ENCODE measurements around the gene VRK1.

The VRK1 gene

DNA sequence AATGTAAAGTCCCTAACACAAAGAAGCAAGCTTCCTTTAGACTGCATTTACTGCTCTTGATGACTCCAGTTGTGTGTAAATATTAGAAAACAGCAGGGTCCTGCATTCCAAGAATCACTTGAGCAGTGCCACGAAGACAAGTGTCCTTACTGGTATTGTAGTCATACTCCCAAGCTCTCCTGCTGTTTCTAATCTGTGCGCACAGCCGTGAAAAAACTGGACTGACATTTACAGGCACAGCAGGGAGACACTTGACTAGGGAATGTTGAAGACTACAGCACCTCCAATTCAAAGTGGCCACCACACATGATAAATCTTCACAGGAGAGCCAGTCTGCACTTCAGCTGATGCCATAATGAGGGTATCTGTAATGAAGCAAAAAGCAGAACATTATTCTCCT lies 91.4 kb downstream of the VRK1 start:
- DNase-seq, result no peak

DNA sequence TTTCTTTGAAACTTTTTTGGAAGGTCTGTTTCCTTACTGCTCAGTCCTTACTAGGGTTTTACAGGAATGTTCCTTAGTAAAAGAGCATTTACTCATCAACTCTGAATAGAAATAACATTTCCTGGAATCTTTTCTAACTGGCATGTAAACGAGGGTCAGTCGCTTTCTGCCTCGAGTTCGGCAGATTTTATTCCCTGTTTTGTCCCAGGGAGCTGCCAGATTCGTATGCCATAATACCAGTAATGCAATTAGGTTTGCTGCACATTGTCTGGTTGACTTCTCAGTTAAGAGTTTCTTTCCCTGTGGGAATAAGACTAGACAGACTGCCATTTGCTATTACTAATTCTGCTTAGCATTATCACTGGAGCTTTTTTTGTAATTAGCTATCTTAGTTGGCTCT lies 91.9 kb downstream of the VRK1 start:
- DNase-seq, result no peak

DNA sequence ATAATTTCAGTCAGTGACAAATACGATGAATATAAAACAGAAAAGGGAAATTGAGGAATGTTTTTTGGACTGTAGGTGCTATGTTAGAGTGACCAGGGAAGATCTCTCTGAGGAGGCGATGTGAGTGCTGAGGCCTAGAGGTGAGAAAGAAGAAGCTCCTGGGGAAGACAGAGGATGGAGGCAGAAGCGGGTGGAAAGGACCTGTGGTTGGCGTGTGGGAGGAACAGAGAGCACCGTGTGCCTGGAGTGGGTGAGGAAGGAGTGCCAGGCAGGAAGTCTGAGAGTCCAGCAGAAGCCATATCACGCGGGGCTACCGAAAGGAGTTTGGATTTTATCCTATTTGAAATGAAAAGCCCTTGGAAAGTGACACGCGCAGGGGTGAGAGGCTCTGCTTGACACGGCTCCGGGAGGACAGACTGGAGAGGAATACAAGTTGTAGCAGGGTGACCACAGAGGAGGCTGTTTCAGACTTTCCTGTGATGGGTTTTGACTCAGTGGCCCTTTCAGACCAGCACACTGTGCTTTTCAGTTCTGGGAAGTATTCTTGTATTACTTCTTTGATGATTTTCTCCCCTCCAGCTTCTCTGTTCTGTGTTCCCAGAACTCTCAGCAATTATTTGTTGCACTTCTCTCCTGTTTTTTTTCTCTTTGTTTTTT lies 96.9 kb downstream of the VRK1 start:
- no peak for DNase-seq

DNA sequence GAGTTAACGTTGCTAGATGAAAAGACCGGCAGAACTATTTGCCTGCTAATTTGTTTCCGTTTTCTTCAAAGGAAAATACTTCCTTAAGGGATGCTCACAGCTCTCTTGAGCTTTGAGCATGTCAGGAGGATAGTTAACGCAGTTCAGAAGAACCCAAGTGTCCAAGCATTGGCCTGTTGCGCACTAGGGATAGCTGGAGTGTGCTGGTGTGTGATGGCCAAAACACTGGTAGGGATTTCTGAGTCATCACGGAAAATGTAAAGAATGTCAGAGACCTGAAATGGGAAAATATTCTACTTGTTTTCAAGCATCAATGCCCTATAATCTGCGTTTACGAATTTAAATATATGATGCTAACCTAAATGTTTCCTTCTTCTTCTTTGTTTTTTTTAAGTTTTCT lies 97.8 kb downstream of the VRK1 start:
- peak; percentile 12 for DNase-seq

DNA sequence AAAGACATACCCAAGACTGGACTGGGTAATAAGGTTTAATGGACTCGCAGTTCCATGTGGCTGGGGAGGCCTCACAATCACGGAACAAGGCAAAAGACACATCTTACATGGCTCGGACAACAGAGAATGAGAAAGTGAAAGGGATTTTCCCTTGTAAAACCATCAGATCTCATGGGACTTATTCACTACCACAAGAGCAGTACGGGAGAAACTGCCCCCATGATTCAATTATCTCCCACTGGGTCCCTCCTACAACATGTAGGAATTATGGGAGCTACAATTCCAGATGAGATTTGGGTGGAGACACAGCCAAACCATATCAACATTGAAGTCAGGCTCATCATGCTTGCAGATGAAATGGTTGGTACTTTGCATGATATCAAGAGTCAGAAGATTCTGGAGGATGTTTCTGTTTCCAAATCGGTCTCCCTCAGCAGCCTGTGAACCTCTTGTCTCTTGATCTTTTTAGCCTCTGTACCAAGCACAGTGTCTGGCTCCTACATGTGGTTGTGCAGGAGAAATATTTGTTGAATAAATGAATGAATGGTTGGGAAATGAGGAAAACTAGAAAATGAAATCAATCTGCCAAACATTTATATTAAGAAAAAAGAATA lies 98.6 kb downstream of the VRK1 start:
- no peak for DNase-seq

DNA sequence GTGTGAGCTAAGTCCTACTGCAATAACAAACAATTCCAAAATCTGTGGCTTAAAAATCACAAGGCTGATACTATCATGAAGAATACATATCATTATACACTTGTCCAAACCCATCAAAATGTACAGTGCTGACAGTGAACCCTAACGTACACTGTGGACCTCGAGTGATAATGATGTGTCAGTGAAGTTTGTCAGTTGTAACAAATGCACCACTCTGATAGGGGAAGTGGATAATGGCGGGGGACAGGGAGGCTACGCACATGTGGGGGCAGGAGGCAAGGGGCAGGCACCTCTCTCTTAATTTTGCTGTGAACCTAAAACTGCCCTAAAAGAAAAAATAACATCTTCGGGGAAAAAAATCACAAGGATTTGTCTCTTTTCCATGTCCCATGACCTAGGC lies 100.0 kb downstream of the VRK1 start:
- DNase-seq, result no peak

DNA sequence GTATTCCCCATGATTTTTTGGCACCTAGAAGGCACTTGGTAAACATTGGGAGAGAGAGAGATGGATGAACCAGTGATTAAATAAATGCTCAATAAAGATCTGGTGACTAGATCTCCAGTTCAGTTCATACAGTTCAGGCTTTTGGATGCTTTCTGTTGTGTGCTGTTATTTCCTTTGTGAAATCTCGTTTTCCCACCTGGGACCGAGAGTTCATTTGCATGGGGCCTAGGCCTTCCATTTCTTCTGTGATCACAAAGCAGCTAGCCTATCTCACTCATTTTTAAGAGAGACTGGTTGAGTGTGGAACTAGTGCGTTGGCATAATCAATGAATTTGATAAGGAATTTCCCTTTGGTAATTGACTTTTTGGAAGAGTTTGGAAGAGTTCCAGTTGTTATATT lies 104.0 kb downstream of the VRK1 start:
- no peak for DNase-seq

DNA sequence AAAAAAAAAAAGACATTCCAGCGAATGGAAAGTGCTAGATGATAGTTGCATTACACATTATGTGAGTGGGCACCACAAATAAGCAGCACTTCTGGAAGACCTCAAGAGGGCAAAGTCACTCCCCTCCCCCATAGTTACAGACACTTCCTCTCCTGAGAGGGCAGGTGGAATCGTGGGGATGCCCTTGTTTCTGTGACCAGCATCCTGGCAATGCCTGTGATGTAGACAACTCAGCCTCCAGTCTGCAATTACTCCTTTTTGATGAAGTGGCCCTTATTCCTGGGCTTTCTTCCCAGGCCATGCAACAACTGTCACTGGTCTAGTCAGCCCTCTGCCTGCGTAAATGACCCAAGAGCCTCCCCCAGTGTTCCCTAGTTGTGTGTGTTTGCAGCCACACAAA lies 104.8 kb downstream of the VRK1 start:
- DNase-seq, result no peak

DNA sequence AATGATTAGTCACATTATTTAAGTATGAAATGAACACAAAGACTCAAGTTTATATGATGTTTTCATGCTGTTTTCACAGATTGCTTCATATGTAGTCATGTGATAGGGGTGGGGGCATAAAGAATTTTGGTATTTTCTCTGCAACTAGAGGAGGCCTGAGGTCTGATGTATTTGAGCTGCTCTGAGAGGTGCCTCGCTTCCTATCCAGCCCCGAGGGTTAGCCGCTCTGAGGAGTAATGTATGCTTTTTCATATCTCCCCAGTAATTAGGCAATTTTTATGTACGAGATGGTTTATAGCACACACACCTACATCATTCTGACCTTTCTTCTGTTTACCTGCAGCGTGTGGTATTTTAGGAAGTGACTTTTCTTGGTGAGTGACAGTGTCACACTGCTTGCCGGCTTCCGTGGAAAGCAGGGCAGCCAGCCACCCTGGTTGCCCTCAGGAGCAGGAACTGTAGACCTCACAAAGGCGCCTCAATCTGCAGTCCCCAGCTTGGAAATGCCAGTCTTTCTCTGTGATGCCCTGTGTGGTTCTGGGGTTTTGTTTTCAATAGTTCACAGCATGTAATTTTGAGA lies 106.4 kb downstream of the VRK1 start:
- DNase-seq, result no peak

DNA sequence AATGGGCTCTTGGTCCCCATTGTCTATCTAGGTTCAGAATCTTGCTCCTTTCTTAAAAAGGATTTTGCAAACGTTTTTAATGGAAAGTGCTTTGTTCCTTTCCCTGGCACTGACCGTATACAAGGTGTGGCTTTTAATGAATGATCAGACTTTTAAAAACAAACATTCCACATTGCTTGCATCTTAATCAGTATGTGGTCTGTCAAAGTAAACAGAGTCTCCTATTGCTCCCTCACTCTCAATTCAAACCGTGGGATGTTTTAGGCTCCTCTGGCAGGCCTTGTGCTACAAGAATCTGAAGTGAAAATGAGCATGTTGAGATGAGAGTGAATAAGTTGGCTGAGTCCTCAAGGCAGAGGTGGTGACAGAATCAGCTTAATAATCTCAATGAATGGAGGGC lies 107.0 kb downstream of the VRK1 start:
- no peak for DNase-seq

DNA sequence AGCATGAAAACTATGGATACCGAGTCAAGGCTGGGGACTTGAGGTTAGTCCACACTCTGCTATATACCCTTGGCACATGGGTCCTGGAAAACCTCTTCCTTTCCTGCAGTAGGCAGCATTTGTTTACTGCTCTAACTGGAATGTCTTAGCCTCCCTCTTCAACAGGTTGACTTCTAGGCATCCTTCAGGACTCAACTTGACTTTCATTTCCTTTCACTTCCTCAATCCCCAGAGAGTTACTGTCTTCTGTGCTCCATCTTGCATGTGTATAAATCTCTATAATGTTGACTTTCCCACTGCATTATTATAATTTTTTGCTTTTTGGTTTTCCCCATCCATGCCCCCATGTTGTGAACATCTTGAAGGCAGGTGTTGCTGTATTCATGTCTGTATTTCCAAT lies 107.9 kb downstream of the VRK1 start:
- DNase-seq, result no peak

DNA sequence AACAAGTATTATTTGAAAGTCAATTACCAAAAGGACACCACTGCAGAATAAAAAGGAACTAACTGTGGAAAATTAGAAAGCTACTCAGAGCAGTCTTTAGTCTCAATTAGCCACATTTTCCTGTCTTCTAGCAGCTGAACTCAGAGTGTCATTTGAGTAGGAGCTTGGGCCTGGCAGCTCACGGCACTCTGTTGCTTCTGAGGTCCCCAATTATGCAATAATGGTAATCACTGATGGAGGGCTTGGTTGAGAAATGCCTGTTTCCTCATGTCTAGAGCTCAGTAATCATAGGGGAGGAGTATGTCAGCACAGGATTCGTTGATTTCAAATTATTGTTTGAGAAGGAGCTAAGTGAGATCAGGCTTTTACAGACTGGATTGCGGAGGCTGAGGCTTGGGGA lies 108.6 kb downstream of the VRK1 start:
- peak; percentile 3 for DNase-seq

DNA sequence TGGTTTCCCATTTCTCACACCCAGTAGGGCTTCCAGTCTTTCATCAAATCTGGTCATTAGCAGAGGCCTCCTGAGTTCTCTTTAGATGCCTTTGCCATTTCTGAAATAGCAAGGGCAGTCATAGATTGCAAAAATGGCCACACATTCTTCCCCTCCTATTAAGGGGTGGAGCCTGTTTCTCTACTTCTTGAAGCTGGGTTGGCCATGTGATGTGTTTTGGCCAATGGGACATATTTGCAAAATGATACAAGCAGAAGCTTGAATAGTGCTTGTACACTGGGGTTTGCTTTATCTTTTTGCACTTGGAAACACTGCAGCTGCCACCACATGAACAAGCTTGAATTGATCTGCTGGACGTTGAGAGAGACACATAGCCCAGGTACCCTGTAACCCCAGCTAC lies 109.3 kb downstream of the VRK1 start:
- no peak for DNase-seq

DNA sequence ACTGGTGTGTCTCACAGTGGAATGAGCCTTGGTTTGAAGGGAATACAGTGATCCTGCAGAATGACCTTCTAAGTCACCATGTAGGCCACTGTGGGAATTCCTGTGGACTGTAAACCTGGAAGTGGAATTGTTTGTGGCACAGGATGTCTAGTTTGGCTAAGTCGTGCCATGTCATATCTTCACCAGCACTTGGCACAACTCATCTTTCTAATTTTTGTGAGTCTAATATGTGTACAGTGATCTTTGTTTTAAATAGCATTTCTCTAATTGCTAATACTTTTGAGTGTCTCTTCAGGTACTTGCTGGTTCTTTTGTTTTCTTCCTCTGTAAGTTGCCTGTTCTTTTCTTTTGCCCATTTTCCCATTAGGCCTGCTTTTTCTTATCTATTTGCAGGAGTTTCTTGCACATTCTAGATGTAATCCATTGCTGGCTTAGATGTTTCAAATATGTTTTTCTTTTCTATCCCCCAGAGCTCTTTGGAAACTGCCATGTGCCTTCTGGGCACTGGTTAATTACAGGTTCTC lies 112.7 kb downstream of the VRK1 start:
- no peak for DNase-seq

DNA sequence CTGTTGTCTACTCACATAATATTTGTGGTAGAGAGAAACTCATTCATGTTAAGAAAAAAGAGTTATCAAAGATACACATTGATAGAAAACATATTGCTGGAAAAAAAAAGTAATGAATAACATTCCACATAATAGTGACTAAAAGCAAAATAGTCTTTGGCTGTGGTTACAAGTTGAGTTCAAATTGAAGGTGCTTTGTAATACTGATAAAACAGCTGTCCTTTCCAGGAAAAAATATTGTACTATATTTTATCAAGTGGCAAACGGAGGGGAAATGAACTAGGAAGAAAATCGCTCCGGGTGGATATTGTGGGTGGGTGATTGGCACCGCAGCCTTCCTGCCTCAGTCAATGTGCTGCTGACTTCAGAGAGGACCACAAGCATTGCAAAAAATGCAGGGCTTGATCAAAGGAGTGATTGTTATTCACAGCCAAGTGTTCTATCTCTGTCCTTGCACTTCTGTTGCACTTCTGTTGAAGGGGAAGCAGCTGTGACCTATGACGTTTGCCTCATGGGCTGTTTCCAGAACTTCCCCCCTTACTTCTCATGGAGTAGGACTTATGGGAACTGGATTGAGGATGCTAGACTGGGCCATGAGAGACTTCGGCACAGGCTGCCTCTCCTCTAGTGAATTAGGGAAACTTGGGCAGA lies 114.4 kb downstream of the VRK1 start:
- DNase-seq, result no peak

DNA sequence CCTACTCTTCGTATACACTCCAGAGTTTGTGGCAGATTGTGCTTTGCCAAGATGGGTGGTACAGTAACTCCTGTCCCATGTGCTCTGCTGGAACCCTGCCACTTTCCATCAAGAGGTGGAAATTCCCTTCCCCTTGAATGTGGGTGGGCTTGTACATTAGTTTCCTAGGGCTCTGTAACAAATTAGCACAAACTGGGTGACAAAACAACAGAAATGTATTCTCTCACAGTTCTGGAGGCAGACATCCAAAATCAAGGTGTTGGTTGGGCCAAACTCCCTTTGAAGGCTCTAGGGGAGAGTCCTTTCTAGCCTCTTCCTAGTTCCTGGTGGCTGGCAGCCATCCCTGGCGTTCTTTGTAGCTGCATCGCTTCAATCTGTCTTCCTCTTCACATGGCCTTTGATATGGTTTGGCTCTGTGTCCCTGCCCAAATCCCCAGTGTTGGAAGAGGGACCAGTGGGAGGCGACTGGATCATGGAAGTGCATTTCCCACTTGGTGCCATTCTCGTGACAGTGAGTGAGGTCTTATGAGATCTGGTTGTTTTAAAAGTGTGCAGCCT lies 117.5 kb downstream of the VRK1 start:
- DNase-seq, result no peak

DNA sequence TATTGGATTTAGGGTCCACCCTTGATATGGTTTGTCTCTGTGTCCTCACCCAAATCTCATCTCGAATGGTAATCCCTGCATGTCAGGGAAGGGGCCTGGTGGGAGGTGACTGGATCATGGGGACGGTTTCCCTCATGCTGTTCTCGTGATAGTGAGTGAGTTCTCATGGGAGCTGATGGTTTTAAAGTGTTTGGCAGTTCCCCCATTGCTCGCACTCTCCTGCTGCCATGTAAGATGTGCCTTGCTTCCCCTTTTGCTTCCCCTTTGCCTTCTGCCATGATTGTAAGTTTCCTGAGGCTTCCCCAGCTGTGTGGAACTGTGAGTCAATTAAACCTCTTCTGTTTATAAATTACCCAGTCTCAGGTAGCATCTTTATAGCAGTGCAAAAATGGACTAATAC lies 118.3 kb downstream of the VRK1 start:
- no peak for DNase-seq

DNA sequence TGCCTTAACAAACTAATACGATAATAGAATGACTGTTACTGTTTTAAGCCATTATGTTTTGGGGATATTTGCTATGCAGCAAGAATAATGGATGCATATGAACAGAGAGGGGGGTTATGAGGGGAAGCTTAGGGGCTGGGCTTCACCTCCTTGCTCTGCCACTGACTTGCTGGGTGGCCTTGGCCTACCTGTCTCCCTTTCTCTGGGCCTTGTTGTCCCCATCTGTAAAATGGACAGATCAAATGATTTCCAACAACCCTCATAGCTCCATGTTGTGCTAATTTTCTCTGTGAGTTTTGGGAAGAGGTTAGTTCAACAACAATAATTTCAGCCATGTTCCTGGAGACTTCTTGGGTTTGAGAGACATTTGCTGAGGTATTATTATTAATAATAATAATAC lies 119.6 kb downstream of the VRK1 start:
- no peak for DNase-seq

DNA sequence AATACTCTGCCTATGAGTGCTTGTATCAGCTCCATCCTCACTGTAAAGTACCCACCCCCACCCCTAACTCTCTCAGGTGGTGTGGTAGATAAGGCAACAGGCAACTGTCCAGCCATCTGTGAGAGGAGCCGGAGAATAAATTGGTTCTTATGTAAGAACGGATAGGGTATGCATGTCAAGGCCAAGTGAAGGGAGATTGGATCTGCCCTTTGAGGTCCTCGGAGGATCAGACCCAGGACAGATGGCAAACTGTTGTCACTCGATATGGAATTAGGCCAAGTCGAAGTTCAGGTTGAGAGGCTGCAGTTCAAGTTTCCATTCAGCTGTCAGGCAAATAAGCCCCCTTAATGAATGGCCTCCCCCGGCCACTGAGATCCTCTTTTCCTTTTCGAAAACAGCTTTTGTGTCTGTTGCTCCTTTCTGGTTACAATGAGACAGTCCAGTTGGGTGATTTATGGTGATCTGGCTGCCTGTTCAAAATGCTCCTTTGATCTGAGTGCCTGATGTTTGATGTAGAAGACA lies 120.3 kb downstream of the VRK1 start:
- no peak for DNase-seq

DNA sequence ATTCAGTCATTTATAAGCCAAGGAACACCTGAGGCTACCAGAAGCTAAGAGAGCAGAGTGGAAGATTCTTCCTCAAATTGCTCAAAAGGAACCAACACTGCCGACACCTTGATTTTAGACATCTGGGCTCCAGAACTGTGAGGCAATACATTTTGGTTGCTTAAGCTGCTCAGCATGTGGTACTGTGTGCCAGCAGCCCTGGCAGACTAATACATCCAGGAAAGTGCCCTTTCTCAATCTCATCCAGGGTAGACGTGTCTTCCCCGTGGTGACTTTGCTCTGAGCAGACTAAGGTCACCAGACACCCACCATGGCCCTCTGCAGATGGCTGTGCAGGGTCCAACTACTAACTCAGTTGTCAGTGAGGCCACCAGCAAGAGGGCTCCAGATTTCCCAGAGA lies 122.8 kb downstream of the VRK1 start:
- no peak for DNase-seq

DNA sequence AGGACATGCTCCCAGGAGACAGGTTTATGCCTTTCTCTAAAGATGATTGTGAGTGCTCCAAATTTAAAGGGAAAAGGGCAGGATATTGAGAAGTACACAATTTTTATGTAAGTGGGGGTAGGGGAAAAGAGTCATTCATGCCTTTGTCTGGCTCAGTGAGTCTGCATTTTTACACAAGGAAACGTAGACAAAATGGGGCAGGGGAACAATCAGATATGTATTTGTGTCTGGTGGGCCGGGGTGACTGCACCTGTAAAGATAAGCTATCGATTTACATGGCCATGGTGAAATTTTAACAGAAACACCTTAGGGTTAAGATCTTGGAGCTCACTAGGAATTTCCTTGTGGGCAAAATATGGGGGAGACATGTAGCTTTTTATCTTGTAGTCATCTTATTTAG lies 123.6 kb downstream of the VRK1 start:
- no peak for DNase-seq

DNA sequence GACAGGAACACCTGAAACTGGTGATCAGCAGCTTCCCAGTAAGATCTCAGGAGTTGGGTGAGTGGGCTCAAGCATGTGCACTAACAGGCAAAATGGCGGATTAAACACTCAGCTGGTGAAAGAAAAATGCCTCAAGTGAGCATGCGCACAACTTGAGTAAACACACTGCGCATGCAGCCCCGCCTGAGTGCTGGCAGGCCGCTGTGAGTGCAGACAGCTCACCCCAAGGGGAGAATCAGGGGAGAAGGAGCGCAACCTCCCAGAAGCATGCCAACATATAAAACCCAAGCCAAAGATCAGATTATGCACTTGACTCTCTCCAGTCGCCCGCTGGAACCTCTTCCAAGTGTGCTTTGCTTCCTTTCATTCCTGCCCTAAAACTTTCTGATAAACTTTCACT lies 125.8 kb downstream of the VRK1 start:
- no peak for DNase-seq

DNA sequence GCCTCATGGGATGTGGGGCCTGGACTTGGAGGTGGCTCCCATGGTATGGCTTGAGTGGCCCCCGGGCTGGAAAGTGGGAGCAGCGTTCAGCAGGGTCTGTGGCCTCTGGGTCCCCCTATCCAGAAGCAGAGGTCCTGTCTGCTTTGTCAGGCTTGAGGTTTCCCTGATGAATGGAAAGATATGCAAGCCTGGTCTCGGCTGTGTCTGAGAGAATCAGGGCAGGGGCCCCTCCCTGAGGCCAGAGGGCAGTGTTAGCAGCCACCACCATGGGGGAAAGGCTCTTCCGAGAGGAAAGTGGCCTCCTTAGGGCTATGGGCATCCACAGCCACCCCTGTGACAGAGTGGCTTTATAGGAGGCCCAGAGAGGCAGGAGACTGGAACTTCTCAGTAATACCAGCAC lies 128.2 kb downstream of the VRK1 start:
- no peak for DNase-seq

DNA sequence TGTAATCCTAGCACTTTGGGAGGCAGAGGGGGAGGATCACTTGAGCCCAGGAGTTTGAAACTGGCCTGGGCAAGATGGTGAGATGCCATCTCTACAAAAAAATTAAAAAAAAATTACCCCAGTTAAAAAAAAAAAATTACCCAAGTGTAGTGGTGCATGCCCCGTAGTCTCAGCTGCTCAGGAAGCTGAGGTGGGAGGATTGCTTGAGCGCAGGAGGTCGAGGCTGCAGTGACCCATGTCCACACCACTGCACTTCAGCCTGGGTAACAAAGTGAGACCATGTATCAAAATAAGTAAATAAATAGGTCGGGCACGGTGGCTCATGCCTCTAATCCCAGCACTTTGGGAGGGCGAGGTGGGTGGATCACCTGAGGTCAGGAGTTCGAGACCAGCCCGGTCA lies 128.8 kb downstream of the VRK1 start:
- no peak for DNase-seq
